Omental fat pad (tissue), 4 donors: ENCODE measurements around the gene TUBGCP6. TPM values are rescaled to one million over a fixed set of nuclear protein-coding genes. Genes with fewer than 3 reads are reported as not detected.

Experiments used
- ATAC-seq: fragments of 150-250 bp; one replicate; pipeline ENCODE4 v1.9.1; 2016; ENCODE audit warnings: mild to moderate bottlenecking, moderate library complexity; ENCODE audit not compliant: low FRiP score
- DNase-seq: peaks from one replicate; pipeline ENCODE4 v3.0.0-alpha.2; 2019; ENCODE audit warnings: low spot score
- total RNA-seq, 4 donors: library from RNA; depleted of rRNA; stranded (reverse); fragments of >200 nt; gene quantifications; one replicate each; pipeline ENCODE4 v1.1.0, GENCODE V29; 2016
- TF ChIP-seq, protein P1 (sequence below), 3 donors: fragments of 450-650 bp; IDR thresholded peaks; one replicate each; pipeline ENCODE4 v1.5.1; 2016 to 2017; ENCODE audit warnings: antibody characterized with exemption in 3 of 3, mild to moderate bottlenecking in 3 of 3, moderate library complexity in 2 of 3

The TUBGCP6 gene, protein sequence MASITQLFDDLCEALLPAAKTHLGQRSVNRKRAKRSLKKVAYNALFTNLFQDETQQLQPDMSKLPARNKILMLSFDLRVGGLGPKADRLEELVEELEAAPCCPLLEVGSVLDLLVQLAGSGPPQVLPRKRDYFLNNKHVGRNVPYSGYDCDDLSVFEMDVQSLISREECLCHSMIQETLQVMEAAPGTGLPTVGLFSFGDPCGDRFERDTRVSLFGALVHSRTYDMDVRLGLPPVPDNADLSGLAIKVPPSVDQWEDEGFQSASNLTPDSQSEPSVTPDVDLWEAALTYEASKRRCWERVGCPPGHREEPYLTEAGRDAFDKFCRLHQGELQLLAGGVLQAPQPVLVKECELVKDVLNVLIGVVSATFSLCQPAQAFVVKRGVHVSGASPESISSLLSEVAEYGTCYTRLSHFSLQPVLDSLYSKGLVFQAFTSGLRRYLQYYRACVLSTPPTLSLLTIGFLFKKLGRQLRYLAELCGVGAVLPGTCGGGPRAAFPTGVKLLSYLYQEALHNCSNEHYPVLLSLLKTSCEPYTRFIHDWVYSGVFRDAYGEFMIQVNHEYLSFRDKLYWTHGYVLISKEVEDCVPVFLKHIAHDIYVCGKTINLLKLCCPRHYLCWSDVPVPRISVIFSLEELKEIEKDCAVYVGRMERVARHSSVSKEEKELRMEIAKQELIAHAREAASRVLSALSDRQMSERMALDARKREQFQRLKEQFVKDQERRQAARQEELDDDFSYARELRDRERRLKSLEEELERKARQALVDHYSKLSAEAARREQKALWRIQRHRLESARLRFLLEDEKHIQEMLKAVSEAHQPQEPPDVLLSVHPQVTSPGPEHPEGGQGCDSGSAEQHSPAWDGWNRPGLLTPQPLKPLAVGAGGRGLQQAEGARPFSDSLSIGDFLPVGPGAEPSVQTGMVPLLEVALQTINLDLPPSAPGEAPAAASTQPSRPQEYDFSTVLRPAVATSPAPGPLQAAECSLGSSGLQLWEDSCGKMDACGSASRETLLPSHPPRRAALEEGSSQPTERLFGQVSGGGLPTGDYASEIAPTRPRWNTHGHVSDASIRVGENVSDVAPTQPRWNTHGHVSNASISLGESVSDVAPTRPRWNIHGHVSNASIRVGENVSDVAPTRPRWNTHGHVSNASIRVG (N-terminal part only)
- total RNA-seq: 10 to 100 TPM; 32.7 to 52.2 (median 33.5) TPM

DNA sequence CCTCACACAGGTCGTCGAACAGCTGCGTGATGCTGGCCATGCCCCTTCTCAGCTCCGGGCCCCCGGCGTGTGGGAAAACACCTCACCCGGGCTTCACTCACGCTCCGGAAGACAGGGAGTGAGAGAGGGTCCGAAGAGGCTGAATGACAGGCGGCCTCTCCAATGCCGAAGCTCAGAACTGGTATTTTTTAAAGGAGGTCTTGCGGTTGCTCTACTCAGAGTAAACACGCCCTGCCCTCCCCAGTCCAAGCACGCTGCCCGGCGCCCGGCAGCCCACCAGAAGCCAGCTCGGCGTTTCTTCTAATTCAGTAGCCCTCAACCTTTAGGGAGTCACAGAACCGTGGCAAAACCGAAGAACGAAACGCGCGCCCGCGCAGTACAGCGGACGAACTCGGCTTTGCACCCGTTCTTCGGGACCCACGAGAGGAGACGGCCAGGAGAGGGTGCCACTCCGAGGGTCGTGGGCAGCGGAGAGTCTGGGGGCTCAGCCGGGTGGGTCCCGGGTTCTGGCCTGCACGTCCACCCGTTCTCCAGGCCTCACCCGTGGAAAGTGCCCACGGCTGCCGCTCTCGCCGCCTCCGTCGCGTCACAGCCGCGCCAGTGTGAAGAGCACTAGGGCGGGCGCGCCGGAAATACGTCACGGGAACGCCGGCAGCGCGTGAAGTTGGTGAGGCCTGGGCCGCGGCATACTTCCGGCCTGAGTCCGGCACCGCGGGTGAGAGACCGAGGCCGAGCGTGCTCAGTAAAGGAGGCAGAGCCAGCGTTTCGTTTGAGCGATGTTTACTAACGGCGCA lies at the start of gene TUBGCP6:
Gene TUBGCP6 (minus strand): TSS at position 604 of the 794 bp plus-strand sequence. CDS start 564 bp downstream, at position 40.
- TF ChIP-seq, protein P1, sequence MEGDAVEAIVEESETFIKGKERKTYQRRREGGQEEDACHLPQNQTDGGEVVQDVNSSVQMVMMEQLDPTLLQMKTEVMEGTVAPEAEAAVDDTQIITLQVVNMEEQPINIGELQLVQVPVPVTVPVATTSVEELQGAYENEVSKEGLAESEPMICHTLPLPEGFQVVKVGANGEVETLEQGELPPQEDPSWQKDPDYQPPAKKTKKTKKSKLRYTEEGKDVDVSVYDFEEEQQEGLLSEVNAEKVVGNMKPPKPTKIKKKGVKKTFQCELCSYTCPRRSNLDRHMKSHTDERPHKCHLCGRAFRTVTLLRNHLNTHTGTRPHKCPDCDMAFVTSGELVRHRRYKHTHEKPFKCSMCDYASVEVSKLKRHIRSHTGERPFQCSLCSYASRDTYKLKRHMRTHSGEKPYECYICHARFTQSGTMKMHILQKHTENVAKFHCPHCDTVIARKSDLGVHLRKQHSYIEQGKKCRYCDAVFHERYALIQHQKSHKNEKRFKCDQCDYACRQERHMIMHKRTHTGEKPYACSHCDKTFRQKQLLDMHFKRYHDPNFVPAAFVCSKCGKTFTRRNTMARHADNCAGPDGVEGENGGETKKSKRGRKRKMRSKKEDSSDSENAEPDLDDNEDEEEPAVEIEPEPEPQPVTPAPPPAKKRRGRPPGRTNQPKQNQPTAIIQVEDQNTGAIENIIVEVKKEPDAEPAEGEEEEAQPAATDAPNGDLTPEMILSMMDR (IDR thresholded peaks at IDR 0.05): no peak
- peak; percentile 84 for DNase-seq
- ATAC-seq: peak; percentile 80

- ATAC-seq (no peak), DNase-seq (no peak)
- TF ChIP-seq, protein P1 (IDR thresholded peaks at IDR 0.05): no peak
Observed at GRCh38 chr22:50294319-50294656, 49.5 kb upstream of the TUBGCP6 start.

DNA sequence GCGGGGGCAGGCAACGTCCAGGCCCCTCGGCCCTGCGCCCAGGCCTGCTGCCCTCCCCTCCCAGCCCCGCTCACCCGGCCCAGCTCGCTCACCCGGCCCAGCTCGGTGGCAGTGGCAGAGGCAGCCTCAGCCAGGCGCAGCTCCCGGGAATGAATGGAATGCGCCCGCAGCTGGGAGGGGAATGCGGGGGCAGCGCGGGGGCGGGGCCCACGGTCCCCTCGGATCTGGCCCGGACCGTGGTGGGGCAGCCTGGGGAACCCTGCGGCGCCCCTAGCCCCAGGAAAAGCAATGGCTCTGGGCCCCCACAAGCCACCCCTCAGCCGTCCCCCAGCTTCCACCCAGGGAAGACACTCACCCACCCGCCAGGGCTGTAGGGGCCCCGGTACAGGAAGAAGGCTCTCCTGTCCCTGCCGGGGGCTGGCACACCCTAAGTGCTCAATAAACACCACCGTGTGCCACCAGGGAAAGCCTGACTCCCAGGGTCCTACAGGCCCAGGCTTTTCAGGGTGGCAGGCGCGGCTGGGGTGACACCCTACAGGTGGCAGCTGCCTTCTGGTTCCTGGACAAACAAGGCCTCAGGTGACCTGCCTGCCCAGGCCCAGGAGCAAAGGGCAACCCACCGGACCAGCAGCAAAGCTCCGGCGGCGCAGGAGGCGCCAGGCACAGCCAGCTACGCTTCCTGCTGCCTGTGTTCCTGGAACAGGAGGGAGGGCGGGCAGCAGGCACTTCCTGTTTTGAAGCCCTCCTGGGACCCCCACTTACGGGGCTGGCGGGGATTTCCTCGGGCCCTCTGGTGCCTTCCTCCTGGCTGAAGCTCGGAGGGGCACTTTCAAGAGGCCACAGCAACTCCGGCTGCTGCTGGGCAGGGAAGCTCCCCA lies 48.9 kb upstream of the TUBGCP6 start:
- peak; percentile 37 for ATAC-seq
- TF ChIP-seq, protein P1 (IDR thresholded peaks at IDR 0.05): no peak
- no peak for DNase-seq

DNA sequence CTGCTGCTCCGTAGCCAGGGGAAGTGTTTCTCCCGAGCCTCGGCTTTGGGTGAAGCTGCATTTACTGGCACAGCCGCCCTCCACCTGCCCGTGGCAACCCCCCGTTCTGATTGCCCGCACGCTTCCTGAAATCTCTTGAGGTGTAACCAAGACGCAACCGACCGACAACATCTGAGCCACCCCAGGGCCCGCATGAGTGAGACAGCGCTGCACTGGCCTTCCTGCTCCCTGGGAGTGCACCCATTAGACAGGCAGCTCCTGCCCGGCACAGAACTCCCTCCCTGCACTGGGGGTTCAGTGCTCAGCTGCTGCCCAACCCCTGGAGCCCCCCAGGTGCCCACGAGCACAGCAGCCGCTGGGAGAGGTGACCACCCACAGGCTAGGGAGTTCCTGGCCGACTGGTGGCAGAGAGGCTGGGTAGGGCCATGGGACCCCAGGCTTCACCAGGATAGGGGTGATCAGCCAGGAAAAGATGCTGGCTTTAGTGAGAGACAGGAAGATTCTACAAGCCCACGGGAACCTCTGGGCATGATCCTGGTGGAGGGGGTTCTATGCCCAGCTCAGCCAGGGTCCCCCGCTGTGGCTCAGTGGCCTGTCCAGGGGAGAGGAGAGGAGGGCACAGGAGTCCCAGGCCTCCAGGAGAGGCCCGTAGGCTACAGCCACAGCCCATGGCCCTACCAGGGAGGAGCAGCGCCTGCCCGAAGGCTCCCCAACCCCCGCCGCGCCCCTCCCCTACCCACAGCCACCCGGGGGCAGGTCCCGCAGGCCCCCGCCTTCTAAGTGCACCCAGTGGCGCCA lies 48.0 kb upstream of the TUBGCP6 start:
- ATAC-seq: peak; percentile 4
- TF ChIP-seq, protein P1 (IDR thresholded peaks at IDR 0.05): no peak
- no peak for DNase-seq

GRCh38 chr22:50289942-50290630 lies 45.3 kb upstream of the TUBGCP6 start:
- no peak for ATAC-seq
- TF ChIP-seq, protein P1 (IDR thresholded peaks at IDR 0.05): no peak

More at GRCh38 chr22:50289942-50290630, 45.3 kb upstream of the TUBGCP6 start:
- no peak for DNase-seq
